Measurements from ENCODE around the gene ZFP36L1. TPM values are rescaled to one million over a fixed set of nuclear protein-coding genes. Genes with fewer than 3 reads are reported as not detected.
A peak's percentile ranks its signal among the peaks of the same experiment; 100 is the strongest.

The ZFP36L1 gene
- total and polyA plus RNA-seq, 9 of the 15 experiments (the other 6 are each of a cell fraction or from before 2014, with no cell fraction given) = 1.3 to 26.6 (median 3.7) TPM

GRCh38 chr14:68816183-68816942 is 23.5 kb upstream of the ZFP36L1 start (continued):
- peak; percentile 92 for TF ChIP-seq ZNF395 (CRISPR knock-in tag; IDR thresholded peaks at IDR 0.05)
- no peak for TF ChIP-seq SMARCA4 (IDR thresholded peaks at IDR 0.05)
- no peak for TF ChIP-seq LEF1 (IDR thresholded peaks at IDR 0.05)
- TF ChIP-seq, protein P1, sequence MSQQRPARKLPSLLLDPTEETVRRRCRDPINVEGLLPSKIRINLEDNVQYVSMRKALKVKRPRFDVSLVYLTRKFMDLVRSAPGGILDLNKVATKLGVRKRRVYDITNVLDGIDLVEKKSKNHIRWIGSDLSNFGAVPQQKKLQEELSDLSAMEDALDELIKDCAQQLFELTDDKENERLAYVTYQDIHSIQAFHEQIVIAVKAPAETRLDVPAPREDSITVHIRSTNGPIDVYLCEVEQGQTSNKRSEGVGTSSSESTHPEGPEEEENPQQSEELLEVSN (IDR thresholded peaks at IDR 0.05; ENCODE audit: borderline replicate concordance in 1 of 2, extremely low read depth in 1 of 2, insufficient read depth in 1 of 2, insufficient read length in 1 of 2, low read depth in 1 of 2, low read length in 1 of 2, poor library complexity in 1 of 2, severe bottlenecking in 1 of 2) = peak; percentile 93 to 95
- no peak for TF ChIP-seq HDAC6 (IDR thresholded peaks at IDR 0.05; ENCODE audit: low read depth, low read length)
- TF ChIP-seq CHD2 (IDR thresholded peaks at IDR 0.05; ENCODE audit: low read depth, low read length) = peak; percentile 75
- TF ChIP-seq ESRRA (IDR thresholded peaks at IDR 0.05; ENCODE audit: borderline replicate concordance, low read depth) = peak; percentile 34; the same call in 1 of the 2 replicates
- TF ChIP-seq, protein P2, sequence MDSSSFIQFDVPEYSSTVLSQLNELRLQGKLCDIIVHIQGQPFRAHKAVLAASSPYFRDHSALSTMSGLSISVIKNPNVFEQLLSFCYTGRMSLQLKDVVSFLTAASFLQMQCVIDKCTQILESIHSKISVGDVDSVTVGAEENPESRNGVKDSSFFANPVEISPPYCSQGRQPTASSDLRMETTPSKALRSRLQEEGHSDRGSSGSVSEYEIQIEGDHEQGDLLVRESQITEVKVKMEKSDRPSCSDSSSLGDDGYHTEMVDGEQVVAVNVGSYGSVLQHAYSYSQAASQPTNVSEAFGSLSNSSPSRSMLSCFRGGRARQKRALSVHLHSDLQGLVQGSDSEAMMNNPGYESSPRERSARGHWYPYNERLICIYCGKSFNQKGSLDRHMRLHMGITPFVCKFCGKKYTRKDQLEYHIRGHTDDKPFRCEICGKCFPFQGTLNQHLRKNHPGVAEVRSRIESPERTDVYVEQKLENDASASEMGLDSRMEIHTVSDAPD (CRISPR knock-in tag; IDR thresholded peaks at IDR 0.05) = 0 out of 2 replicates have a peak, but pooled peaks have one; percentile 43
- TF ChIP-seq PHF8 (IDR thresholded peaks at IDR 0.05; ENCODE audit: borderline replicate concordance, low read length) = peak; percentile 56; the same call in 1 of the 2 replicates
- TF ChIP-seq NFRKB (IDR thresholded peaks at IDR 0.05; ENCODE audit: low read depth) = peak; percentile 63; the same call in 1 of the 2 replicates
- peak; percentile 57; the same call in 1 of the 2 replicates for TF ChIP-seq EP400 (IDR thresholded peaks at IDR 0.05)
- no peak for TF ChIP-seq ZNF717 (CRISPR knock-in tag; IDR thresholded peaks at IDR 0.05)
- no peak for TF ChIP-seq NBN (IDR thresholded peaks at IDR 0.05; ENCODE audit: low read depth)
- TF ChIP-seq, protein P3, sequence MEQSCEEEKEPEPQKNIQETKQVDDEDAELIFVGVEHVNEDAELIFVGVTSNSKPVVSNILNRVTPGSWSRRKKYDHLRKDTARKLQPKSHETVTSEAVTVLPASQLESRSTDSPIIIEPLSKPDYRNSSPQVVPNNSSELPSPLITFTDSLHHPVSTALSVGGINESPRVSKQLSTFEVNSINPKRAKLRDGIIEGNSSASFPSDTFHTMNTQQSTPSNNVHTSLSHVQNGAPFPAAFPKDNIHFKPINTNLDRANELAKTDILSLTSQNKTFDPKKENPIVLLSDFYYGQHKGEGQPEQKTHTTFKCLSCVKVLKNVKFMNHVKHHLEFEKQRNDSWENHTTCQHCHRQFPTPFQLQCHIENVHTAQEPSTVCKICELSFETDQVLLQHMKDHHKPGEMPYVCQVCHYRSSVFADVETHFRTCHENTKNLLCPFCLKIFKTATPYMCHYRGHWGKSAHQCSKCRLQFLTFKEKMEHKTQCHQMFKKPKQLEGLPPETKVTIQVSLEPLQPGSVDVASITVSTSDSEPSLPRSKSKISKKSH (CRISPR knock-in tag; IDR thresholded peaks at IDR 0.05) = no peak
- TF ChIP-seq TEAD1 (CRISPR knock-in tag; IDR thresholded peaks at IDR 0.05) = peak in 1 of 2 experiments; percentile 94; a peak in 2 of 4 replicates
- no peak for TF ChIP-seq ZNF778 (CRISPR knock-in tag; IDR thresholded peaks at IDR 0.05)
- TF ChIP-seq, protein P4, sequence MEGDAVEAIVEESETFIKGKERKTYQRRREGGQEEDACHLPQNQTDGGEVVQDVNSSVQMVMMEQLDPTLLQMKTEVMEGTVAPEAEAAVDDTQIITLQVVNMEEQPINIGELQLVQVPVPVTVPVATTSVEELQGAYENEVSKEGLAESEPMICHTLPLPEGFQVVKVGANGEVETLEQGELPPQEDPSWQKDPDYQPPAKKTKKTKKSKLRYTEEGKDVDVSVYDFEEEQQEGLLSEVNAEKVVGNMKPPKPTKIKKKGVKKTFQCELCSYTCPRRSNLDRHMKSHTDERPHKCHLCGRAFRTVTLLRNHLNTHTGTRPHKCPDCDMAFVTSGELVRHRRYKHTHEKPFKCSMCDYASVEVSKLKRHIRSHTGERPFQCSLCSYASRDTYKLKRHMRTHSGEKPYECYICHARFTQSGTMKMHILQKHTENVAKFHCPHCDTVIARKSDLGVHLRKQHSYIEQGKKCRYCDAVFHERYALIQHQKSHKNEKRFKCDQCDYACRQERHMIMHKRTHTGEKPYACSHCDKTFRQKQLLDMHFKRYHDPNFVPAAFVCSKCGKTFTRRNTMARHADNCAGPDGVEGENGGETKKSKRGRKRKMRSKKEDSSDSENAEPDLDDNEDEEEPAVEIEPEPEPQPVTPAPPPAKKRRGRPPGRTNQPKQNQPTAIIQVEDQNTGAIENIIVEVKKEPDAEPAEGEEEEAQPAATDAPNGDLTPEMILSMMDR (IDR thresholded peaks at IDR 0.05 in 2 of 3, conservative IDR thresholded peaks at IDR 0.05 in 1 of 3; ENCODE audit: insufficient read depth in 2 of 3, low read depth in 1 of 3, low read length in 3 of 3) = peak; percentile 84 to 88 (median 87)
- no peak for TF ChIP-seq C11orf30 (IDR thresholded peaks at IDR 0.05; ENCODE audit: low read depth)
- peak; percentile 92 for TF ChIP-seq E2F3 (CRISPR knock-in tag; IDR thresholded peaks at IDR 0.05)
- 0 out of 2 replicates have a peak, but pooled peaks have one; percentile 47 for TF ChIP-seq ZNF668 (CRISPR knock-in tag; IDR thresholded peaks at IDR 0.05)
- TF ChIP-seq SREBF2 (CRISPR knock-in tag; IDR thresholded peaks at IDR 0.05) = no peak
